Ishikawa (cell line): Measurements from ENCODE around the gene METTL18.

Experiments used
- CEBPB ChIP-seq: IDR thresholded peaks from 2 replicates; pipeline ENCODE4 v1.6.1; 2012
- CREB1 ChIP-seq: IDR thresholded peaks from 2 replicates; pipeline ENCODE4 v1.6.1; 2012; ENCODE audit warnings: low read depth
- EGR1 ChIP-seq: IDR thresholded peaks from 2 replicates; pipeline ENCODE4 v1.6.1; 2012
- EP300 ChIP-seq: IDR thresholded peaks from 2 replicates; pipeline ENCODE4 v1.6.1; 2012; ENCODE audit warnings: borderline replicate concordance
- FOXM1 ChIP-seq: IDR thresholded peaks from 2 replicates; pipeline ENCODE4 v1.6.1; 2012; ENCODE audit warnings: low read depth, borderline replicate concordance
- NFIC ChIP-seq: IDR thresholded peaks from 2 replicates; pipeline ENCODE4 v1.6.1; 2012
- RAD21 ChIP-seq: IDR thresholded peaks from 2 replicates; pipeline ENCODE4 v1.6.1; 2012; ENCODE audit warnings: low read depth
- REST ChIP-seq: IDR thresholded peaks from 2 replicates; pipeline ENCODE4 v1.6.1; 2012; ENCODE audit warnings: low read depth, mild to moderate bottlenecking
- TAF1 ChIP-seq: IDR thresholded peaks from 2 replicates; pipeline ENCODE4 v1.6.1; 2012; ENCODE audit warnings: low read depth, mild to moderate bottlenecking
- TCF12 ChIP-seq: IDR thresholded peaks from 2 replicates; pipeline ENCODE4 v1.6.1; 2012; ENCODE audit warnings: low read depth
- TEAD4 ChIP-seq: IDR thresholded peaks from 2 replicates; pipeline ENCODE4 v1.6.1; 2012
- USF1 ChIP-seq: IDR thresholded peaks from 2 replicates; pipeline ENCODE4 v1.6.1; 2012
- YY1 ChIP-seq: IDR thresholded peaks from 2 replicates; pipeline ENCODE4 v1.6.1; 2012; ENCODE audit warnings: low read depth
- ZBTB7A ChIP-seq: IDR thresholded peaks from 2 replicates; pipeline ENCODE4 v1.6.1; 2012; ENCODE audit warnings: low read depth
- TF ChIP-seq, protein P1 (sequence below): IDR thresholded peaks from 2 replicates; pipeline ENCODE4 v1.6.1; 2012

Gene METTL18

DNA sequence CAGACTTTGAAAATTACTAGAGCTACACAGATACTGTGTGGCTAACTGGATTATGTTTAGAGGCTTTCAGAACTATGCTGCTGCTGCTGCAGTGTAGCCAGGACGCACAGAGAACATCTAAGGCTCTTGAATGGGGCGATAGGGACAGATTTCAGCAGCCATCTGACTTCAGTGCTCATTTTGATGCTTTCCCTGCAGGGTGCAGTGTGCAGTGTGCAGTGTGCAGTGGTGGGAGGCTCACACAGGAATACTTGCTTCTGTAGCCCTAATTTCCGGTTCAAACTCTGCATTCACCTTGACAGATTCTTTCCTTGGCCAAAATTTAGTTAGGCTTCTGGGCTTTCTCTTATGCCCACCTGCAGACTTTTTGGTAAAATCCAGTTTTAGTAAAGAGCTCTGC lies 7.7 kb downstream of the METTL18 start:
- no peak for TF ChIP-seq YY1
- no peak for TF ChIP-seq ZBTB7A
- TF ChIP-seq CEBPB = no peak
- TF ChIP-seq TCF12 = no peak
- TF ChIP-seq NFIC = no peak
- no peak for TF ChIP-seq RAD21
- no peak for TF ChIP-seq EP300
- TF ChIP-seq REST = no peak
- TF ChIP-seq, protein P1, sequence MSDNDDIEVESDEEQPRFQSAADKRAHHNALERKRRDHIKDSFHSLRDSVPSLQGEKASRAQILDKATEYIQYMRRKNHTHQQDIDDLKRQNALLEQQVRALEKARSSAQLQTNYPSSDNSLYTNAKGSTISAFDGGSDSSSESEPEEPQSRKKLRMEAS = no peak
- no peak for TF ChIP-seq CREB1
- no peak for TF ChIP-seq TEAD4
- TF ChIP-seq EGR1 = no peak
- TF ChIP-seq TAF1 = no peak
- no peak for TF ChIP-seq USF1
- no peak for TF ChIP-seq FOXM1

DNA sequence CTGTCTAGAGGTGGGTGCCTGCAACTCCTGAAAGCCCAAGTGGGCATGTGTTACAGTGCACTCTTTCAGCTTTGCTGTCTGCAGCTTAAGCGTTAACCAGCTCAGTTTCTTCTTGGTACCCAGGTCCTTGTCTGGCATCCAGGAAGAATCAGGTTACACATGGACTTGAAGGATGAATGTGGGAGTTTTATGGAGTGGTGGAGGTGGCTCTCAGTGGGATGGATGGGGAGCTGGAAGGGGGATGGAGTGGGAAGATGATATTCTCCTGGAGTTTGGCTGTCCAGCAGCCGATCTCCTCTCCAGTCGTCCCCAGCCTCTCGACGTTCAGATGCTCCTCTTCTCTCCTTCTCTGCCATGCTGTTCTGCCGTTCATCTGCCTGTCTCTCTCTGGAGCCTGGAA lies 9.4 kb downstream of the METTL18 start:
- TF ChIP-seq ZBTB7A = no peak
- TF ChIP-seq EGR1 = no peak
- TF ChIP-seq RAD21 = no peak
- no peak for TF ChIP-seq TEAD4
- TF ChIP-seq TCF12 = no peak
- TF ChIP-seq FOXM1 = no peak
- no peak for TF ChIP-seq NFIC
- TF ChIP-seq REST = no peak
- TF ChIP-seq, protein P1 = no peak
- TF ChIP-seq YY1 = no peak
- no peak for TF ChIP-seq CREB1
- no peak for TF ChIP-seq CEBPB
- no peak for TF ChIP-seq EP300
- TF ChIP-seq USF1 = no peak
- no peak for TF ChIP-seq TAF1

GRCh38 chr1:169784102-169784501 lies 10.6 kb downstream of the METTL18 start:
- TF ChIP-seq CEBPB (no peak), EP300 (no peak), EGR1 (no peak), CREB1 (no peak), FOXM1 (no peak), ZBTB7A (no peak), TCF12 (no peak), USF1 (no peak), TAF1 (no peak), NFIC (no peak), RAD21 (no peak)
- TF ChIP-seq, protein P1 = no peak

GRCh38 chr1:169782596-169782995 lies 12.1 kb downstream of the METTL18 start:
- TF ChIP-seq CEBPB = no peak
- TF ChIP-seq, protein P1 = no peak
- TF ChIP-seq ZBTB7A = no peak
- TF ChIP-seq EP300 = no peak
- no peak for TF ChIP-seq REST
- TF ChIP-seq TAF1 = no peak
- no peak for TF ChIP-seq FOXM1
- no peak for TF ChIP-seq YY1
- TF ChIP-seq RAD21 = no peak
- TF ChIP-seq TEAD4 = no peak
